HepG2 (cell line): ENCODE data around the gene MEF2A. TPM values are rescaled to one million over a fixed set of nuclear protein-coding genes. Genes with fewer than 3 reads are reported as not detected.
"Not testable (repeated sequence)": the region's sequence is repeated elsewhere in the genome, so short reads cannot be mapped to it uniquely, and the experiment has no call there.

ENCODE experiments used
- ATAC-seq: fragments of 200-7000 bp; cut with Tn5 transposase; 3 replicates; pipeline ENCODE4 v1.9.1; 2020; ENCODE audit warnings: mild to moderate bottlenecking, moderate library complexity
- BruUV-seq: library from RNA; stranded (reverse); fragments of 400-500 nt; replicated peaks from 2 replicates; lab custom pipeline; 2021; lab: Mats Ljungman, UMichigan
- CTCF ChIA-PET: fragments of 300-600 bp; formaldehyde crosslinking; extraction: SDS; loops from one replicate; lab custom pipeline; 2021; ENCODE audit warnings: low total read pairs, inconsistent platforms, low intra/inter-chr PET ratio; lab: Yijun Ruan, JAX
- POLR2A ChIA-PET: fragments of 350-600 bp; sonication (Branson Sonifier 250); formaldehyde crosslinking; loops from one replicate; lab custom pipeline; 2020; ENCODE audit warnings: antibody characterized with exemption, inconsistent platforms; lab: Yijun Ruan, JAX
- DNase-seq: peaks from one replicate; pipeline ENCODE4 v3.0.0-alpha.2; 2015; ENCODE audit warnings: low spot score
- FAIRE-seq: peaks from 3 replicates; lab custom pipeline; 2011; peaks lifted over from hg19 to GRCh38; lab: Jason Lieb, UNC
- H2AFZ ChIP-seq: one replicate; pipeline ENCODE4 v1.6.1; 2011; ENCODE audit warnings: low read length, inconsistent platforms
- H3K27ac ChIP-seq: fragments of 300-600 bp; 3 replicates; pipeline ENCODE4 v1.8.0; 2011; ENCODE audit warnings: mixed run types, mild to moderate bottlenecking, mixed read lengths, low read length, inconsistent platforms; ENCODE audit not compliant: insufficient read depth; ENCODE audit errors: extremely low read length
- H3K27me3 ChIP-seq, 2 experiments: fragments of 200-600 bp in 1 of 2; 2 replicates in 1 of 2; 3 replicates in 1 of 2; pipeline versions ENCODE4 v1.6.0 to v1.8.0; 2011; ENCODE audit warnings: low read length in 2 of 2, mild to moderate bottlenecking in 2 of 2, moderate library complexity in 2 of 2, inconsistent platforms in 1 of 2; ENCODE audit not compliant: insufficient read depth in 2 of 2, control insufficient read depth in 1 of 2
- H3K36me3 ChIP-seq, 2 experiments: fragments of 200-600 bp in 1 of 2; replicated peaks in 1 of 2; 2 replicates in 1 of 2; 3 replicates in 1 of 2; pipeline versions ENCODE4 v1.5.1 to v1.8.0; 2011; ENCODE audit warnings: low read length in 2 of 2, inconsistent platforms in 1 of 2; ENCODE audit not compliant: insufficient read depth in 2 of 2, control insufficient read depth in 1 of 2
- H3K4me1 ChIP-seq: 2 replicates; pipeline ENCODE4 v1.5.1; 2012; ENCODE audit warnings: low read length, inconsistent platforms; ENCODE audit not compliant: insufficient read depth
- H3K4me2 ChIP-seq: 2 replicates; pipeline ENCODE4 v1.6.0; 2011; ENCODE audit warnings: low read depth, low read length, inconsistent platforms
- H3K4me3 ChIP-seq, 3 experiments: fragments of 200-600 bp in 1 of 3; sonication (generic), shearing (Covaris generic) in 1 of 3; replicated peaks in 1 of 3; 2 replicates each; pipeline ENCODE4 v1.5.1; 2011 to 2016; ENCODE audit warnings: low read length in 3 of 3, inconsistent platforms in 2 of 3, low read depth in 2 of 3, mild to moderate bottlenecking in 2 of 3, control low read depth in 1 of 3, mixed read lengths in 1 of 3; ENCODE audit not compliant: insufficient read depth in 1 of 3
- H3K79me2 ChIP-seq: one replicate; pipeline ENCODE4 v1.6.1; 2011; ENCODE audit warnings: low read length, inconsistent platforms; ENCODE audit not compliant: insufficient read depth
- H3K9ac ChIP-seq: 2 replicates; pipeline ENCODE4 v1.6.0; 2011; ENCODE audit warnings: mild to moderate bottlenecking, low read depth, low read length, inconsistent platforms; ENCODE audit not compliant: insufficient read depth
- H3K9me3 ChIP-seq: 2 replicates; pipeline ENCODE4 v1.5.1; 2012; ENCODE audit warnings: mild to moderate bottlenecking, low read length
- H4K20me1 ChIP-seq: 2 replicates; pipeline ENCODE4 v1.6.0; 2011; ENCODE audit warnings: inconsistent platforms, mild to moderate bottlenecking, low read length, moderate library complexity; ENCODE audit not compliant: insufficient read depth
- CBX5 ChIP-seq: sonication (generic); formaldehyde crosslinking; IDR thresholded peaks from 2 replicates; pipeline ENCODE4 v1.4.0; 2020; ENCODE audit warnings: missing genetic modification reagents, borderline replicate concordance
- FOXC1 ChIP-seq: sonication (generic); formaldehyde crosslinking; IDR thresholded peaks from 2 replicates; pipeline ENCODE4 v1.8.0; 2022; ENCODE audit warnings: mild to moderate bottlenecking, missing genetic modification reagents, borderline replicate concordance
- MTA1 ChIP-seq: sonication (generic); formaldehyde crosslinking; IDR thresholded peaks from 2 replicates; pipeline ENCODE4 v1.4.0; 2020; ENCODE audit warnings: missing genetic modification reagents, mild to moderate bottlenecking, borderline replicate concordance
- PHF5A ChIP-seq: IDR thresholded peaks from one replicate; pipeline ENCODE4 v1.6.1; 2018; ENCODE audit warnings: low read depth, missing genetic modification reagents; ENCODE audit not compliant: unreplicated experiment
- TARDBP ChIP-seq: sonication (generic); formaldehyde crosslinking; IDR thresholded peaks from 2 replicates; pipeline ENCODE4 v1.8.0; 2022; ENCODE audit warnings: mild to moderate bottlenecking, missing genetic modification reagents
- ZFX ChIP-seq: sonication (generic); formaldehyde crosslinking; IDR thresholded peaks from 2 replicates; pipeline ENCODE4 v1.4.0; 2020; ENCODE audit warnings: mild to moderate bottlenecking, low read depth, missing genetic modification reagents, moderate library complexity
- ZSCAN9 ChIP-seq: IDR thresholded peaks from 2 replicates; pipeline ENCODE4 v1.6.1; 2016; ENCODE audit warnings: borderline replicate concordance
- WGBS: methylation state at CpG from one replicate; pipeline ENCODE4 v1.1.6; 2017; ENCODE audit warnings: low lambda C conversion rate; 5-methylcytosine and 5-hydroxymethylcytosine counted together
- in situ Hi-C: cut with HindIII; loops from 2 replicates; pipeline ENCODE4 v1.10.0; 2017; ENCODE audit warnings: low pct_unique_long_range_greater_than_20kb; ENCODE audit not compliant: extremely low pct_ligation_motif_present
- intact Hi-C: fragments of 100-400 bp; cut with micrococcal nuclease; formaldehyde crosslinking; loops from one replicate; pipeline ENCODE4 v1.10.0; 2022; ENCODE audit not compliant: unreplicated experiment
- polyA plus RNA-seq, 8 experiments: library from polyadenylated mRNA; depleted of rRNA in 3 of 8; stranded (reverse) in 7 of 8; unstranded in 1 of 8; fragments of >200 nt; fragmentation: Illumina TruSeq in 4 of 8; extraction: Trizol in 4 of 8; gene quantifications; 2 replicates each; pipeline versions ENCODE4 v1.2.1 to v1.2.3, GENCODE V29; 2011 to 2016; ENCODE audit warnings: low read depth in 4 of 8, missing spikeins in 1 of 8, mixed read lengths in 1 of 8; ENCODE audit not compliant: insufficient read depth in 1 of 8
- total RNA-seq, 5 experiments: library from RNA; depleted of rRNA; stranded (reverse); fragments of >200 nt; fragmentation: Illumina TruSeq; extraction: Trizol; gene quantifications; 2 replicates each; pipeline ENCODE4 v1.2.3, GENCODE V29; 2016; ENCODE audit warnings: low read depth in 1 of 5
- TF ChIP-seq, protein P1 (sequence below): sonication (generic); formaldehyde crosslinking; IDR thresholded peaks from 2 replicates; pipeline ENCODE4 v1.8.1; 2023; ENCODE audit warnings: missing genetic modification reagents, inconsistent platforms, borderline replicate concordance
- TF ChIP-seq, protein P2 (sequence below): sonication (generic); formaldehyde crosslinking; IDR thresholded peaks from 2 replicates; pipeline ENCODE4 v1.5.0; 2020; ENCODE audit warnings: mild to moderate bottlenecking, missing genetic modification reagents, borderline replicate concordance

MEF2A gene
- total and polyA plus RNA-seq, 2 of the 13 experiments (the other 11 are each of a cell fraction or from before 2014, with no cell fraction given), result 15.2 to 24.4 TPM

DNA sequence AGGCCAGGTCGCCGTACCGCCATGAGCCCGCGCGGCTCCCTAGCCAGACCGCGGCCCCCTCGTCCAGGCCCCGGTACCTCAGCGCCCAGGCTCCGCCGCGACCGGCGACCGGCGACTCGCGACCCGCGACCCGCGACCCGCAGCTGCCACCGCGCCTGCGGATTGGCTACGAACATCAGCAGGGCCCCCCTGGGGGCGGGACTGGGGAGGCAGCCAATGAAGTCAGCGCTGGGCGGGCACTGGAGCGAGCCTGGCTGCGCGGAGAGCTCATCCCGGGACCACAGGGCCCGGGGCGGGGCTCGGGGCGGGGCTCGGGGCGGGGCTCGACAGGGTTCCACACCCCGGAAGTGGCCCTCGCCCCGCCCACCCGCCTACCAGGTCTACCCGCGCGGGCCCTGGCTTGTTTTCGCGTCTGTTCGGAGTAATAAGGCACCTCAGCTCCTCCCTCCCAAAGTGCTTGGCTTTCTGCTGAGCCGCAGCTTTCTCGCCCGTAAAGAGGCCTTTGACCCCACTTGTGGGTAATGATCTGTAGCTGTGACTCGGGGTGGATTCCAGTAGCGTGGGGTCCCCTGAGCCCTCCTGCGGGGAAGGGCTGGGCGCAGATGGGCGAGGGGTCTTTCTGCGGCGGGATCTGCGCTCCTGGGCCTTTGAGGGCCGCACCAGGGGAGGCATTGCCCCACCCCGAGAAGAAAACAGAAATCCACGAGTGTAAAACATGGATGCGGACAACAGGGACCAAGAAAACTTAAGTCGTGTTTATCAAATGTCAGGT lies 167.7 kb downstream of the MEF2A start, which contains the start of gene LYSMD4 (continued):
- TF ChIP-seq, protein P1, sequence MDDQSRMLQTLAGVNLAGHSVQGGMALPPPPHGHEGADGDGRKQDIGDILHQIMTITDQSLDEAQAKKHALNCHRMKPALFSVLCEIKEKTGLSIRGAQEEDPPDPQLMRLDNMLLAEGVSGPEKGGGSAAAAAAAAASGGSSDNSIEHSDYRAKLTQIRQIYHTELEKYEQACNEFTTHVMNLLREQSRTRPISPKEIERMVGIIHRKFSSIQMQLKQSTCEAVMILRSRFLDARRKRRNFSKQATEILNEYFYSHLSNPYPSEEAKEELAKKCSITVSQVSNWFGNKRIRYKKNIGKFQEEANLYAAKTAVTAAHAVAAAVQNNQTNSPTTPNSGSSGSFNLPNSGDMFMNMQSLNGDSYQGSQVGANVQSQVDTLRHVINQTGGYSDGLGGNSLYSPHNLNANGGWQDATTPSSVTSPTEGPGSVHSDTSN (CRISPR knock-in tag), result no peak
- TF ChIP-seq TARDBP, result no peak
- TF ChIP-seq ZSCAN9 (CRISPR knock-in tag), result peak; percentile 57; the same call in 1 of the 2 replicates
- TF ChIP-seq ZFX (CRISPR knock-in tag), result peak; percentile 79
- TF ChIP-seq, protein P2, sequence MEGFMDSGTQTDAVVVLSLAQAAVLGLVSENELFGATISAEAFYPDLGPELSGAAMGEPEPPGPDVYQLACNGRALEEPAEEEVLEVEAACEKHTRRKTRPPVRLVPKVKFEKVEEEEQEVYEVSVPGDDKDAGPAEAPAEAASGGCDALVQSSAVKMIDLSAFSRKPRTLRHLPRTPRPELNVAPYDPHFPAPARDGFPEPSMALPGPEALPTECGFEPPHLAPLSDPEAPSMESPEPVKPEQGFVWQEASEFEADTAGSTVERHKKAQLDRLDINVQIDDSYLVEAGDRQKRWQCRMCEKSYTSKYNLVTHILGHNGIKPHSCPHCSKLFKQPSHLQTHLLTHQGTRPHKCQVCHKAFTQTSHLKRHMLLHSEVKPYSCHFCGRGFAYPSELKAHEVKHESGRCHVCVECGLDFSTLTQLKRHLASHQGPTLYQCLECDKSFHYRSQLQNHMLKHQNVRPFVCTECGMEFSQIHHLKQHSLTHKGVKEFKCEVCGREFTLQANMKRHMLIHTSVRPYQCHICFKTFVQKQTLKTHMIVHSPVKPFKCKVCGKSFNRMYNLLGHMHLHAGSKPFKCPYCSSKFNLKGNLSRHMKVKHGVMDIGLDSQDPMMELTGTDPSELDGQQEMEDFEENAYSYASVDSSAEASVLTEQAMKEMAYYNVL, result no peak

DNA sequence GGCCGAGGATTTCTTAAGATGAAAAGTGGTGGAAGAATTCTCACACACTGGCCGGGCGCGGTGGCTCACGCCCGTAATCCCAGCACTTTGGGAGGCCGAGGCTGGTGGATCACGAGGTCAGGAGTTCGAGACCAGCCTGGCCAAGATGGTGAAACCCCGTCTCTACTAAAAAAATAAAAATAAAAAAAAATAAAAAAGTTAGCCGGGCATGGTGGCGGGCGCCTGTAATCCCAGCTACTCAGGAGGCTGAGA lies 168.2 kb downstream of the MEF2A start:
- H3K4me3 ChIP-seq, result peak overlapping the region; percentile 61 to 92 (median 79)
- BruUV-seq, in situ Hi-C loops: not testable (repeated sequence)

More for the DNA sequence above, 168.2 kb downstream of the MEF2A start:
- intact Hi-C loops, ATAC-seq, H4K20me1 ChIP-seq, CTCF ChIA-PET, H3K79me2 ChIP-seq, FAIRE-seq, DNase-seq, H3K27me3 ChIP-seq, H3K36me3 ChIP-seq, H3K9me3 ChIP-seq, H2AFZ ChIP-seq: not testable (repeated sequence)
- TF ChIP-seq MTA1 (CRISPR knock-in tag), result peak; percentile 7; the same call in 1 of the 2 replicates
- TF ChIP-seq FOXC1 (CRISPR knock-in tag), result 0 out of 2 replicates have a peak, but pooled peaks have one; percentile 53
- TF ChIP-seq CBX5, result 0 out of 2 replicates have a peak, but pooled peaks have one; percentile 11
- TF ChIP-seq PHF5A, result peak; percentile 54
- Histone ChIP-seq H3K4me1 (peaks cover 64% of the 10 kb centered on the region), H3K27ac (peak overlapping the region; percentile 89), H3K4me2 (peak overlapping the region; percentile 85), H3K9ac (peak overlapping the region; percentile 75)
- POLR2A ChIA-PET, result interaction anchor here (1.1 to 2.9 kb wide), 7 partner anchors 9 to 428 kb away, joined by 4 to 12 read pairs (median 8); no protein-coding TSS in a partner anchor
- WGBS, result 52% methylated on average over 13 of the region's 13 CpGs
